ENCODE measurements around the gene SSRP1.
A peak's percentile ranks its signal among the peaks of the same experiment; 100 is the strongest.

SSRP1 gene

DNA sequence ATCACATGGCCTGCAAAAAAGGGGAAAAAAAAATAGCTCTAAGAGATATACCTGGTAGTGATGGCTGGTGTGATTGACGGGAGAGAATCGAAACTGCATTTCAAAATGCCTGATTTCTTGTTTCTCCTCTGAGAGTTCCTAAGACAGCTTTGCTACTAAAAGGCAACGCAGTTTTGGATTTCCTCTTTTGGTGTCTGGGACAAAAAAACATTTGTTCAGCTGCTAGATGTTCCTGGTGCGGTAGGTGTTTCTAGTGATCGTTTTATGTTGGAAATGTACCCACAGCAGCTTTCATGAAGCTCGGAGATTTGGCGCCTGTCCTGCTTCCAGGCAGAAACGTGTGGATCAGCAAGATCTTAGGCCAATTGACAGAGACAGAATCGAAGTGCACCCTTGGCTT is 20.6 kb upstream of the SSRP1 start:
- TF ChIP-seq, protein P1, sequence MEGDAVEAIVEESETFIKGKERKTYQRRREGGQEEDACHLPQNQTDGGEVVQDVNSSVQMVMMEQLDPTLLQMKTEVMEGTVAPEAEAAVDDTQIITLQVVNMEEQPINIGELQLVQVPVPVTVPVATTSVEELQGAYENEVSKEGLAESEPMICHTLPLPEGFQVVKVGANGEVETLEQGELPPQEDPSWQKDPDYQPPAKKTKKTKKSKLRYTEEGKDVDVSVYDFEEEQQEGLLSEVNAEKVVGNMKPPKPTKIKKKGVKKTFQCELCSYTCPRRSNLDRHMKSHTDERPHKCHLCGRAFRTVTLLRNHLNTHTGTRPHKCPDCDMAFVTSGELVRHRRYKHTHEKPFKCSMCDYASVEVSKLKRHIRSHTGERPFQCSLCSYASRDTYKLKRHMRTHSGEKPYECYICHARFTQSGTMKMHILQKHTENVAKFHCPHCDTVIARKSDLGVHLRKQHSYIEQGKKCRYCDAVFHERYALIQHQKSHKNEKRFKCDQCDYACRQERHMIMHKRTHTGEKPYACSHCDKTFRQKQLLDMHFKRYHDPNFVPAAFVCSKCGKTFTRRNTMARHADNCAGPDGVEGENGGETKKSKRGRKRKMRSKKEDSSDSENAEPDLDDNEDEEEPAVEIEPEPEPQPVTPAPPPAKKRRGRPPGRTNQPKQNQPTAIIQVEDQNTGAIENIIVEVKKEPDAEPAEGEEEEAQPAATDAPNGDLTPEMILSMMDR (IDR thresholded peaks at IDR 0.05; ENCODE audit: control insufficient read depth, insufficient read depth, low read depth, low read length, missing control alignments): no peak
- no peak for DNase-seq (ENCODE audit: low read depth)
- H3K4me3 ChIP-seq (ENCODE audit: control insufficient read depth, low read depth, low read length): no peak overlapping the region

- TF ChIP-seq, protein P1 (IDR thresholded peaks at IDR 0.05; ENCODE audit: control insufficient read depth, insufficient read depth, low read depth, low read length, missing control alignments): no peak
- no peak overlapping the region for H3K4me3 ChIP-seq (ENCODE audit: control insufficient read depth, low read depth, low read length)
- DNase-seq (ENCODE audit: low read depth): no peak
Observed at GRCh38 chr11:57354699-57355098, 19.0 kb upstream of the SSRP1 start.

GRCh38 chr11:57353852-57354251 is 18.2 kb upstream of the SSRP1 start:
- no peak for DNase-seq (ENCODE audit: low read depth)
- TF ChIP-seq, protein P1 (IDR thresholded peaks at IDR 0.05; ENCODE audit: control insufficient read depth, insufficient read depth, low read depth, low read length, missing control alignments): no peak

GRCh38 chr11:57353446-57353845 is 17.8 kb upstream of the SSRP1 start:
- H3K4me3 ChIP-seq (ENCODE audit: control insufficient read depth, low read depth, low read length): no peak overlapping the region
- TF ChIP-seq, protein P1 (IDR thresholded peaks at IDR 0.05; ENCODE audit: control insufficient read depth, insufficient read depth, low read depth, low read length, missing control alignments): no peak
- no peak for DNase-seq (ENCODE audit: low read depth)

More at GRCh38 chr11:57353852-57354251, 18.2 kb upstream of the SSRP1 start:
- no peak overlapping the region for H3K4me3 ChIP-seq (ENCODE audit: control insufficient read depth, low read depth, low read length)

- no peak for DNase-seq (ENCODE audit: low read depth)
- H3K4me3 ChIP-seq (ENCODE audit: control insufficient read depth, low read depth, low read length): no peak overlapping the region
- TF ChIP-seq, protein P1 (IDR thresholded peaks at IDR 0.05; ENCODE audit: control insufficient read depth, insufficient read depth, low read depth, low read length, missing control alignments): no peak
Observed at GRCh38 chr11:57353036-57353435, 17.3 kb upstream of the SSRP1 start.

- DNase-seq (ENCODE audit: low read depth): no peak
- no peak overlapping the region for H3K4me3 ChIP-seq (ENCODE audit: control insufficient read depth, low read depth, low read length)
- TF ChIP-seq, protein P1 (IDR thresholded peaks at IDR 0.05; ENCODE audit: control insufficient read depth, insufficient read depth, low read depth, low read length, missing control alignments): peak; percentile 88
Observed at GRCh38 chr11:57349491-57350274, 14.0 kb upstream of the SSRP1 start.

Data from AG09309 (cell line).